Fibroblast of the aortic adventitia (primary cell): ENCODE results near the gene SIK2. TPM values are rescaled to one million over a fixed set of nuclear protein-coding genes. Genes with fewer than 3 reads are reported as not detected.

ENCODE experiments used
- DNase-seq: peaks from one replicate; pipeline ENCODE4 v3.0.0-alpha.2; 2010; ENCODE audit warnings: low read depth
- H3K4me3 ChIP-seq: 2 replicates; pipeline ENCODE4 v1.5.1; 2011; ENCODE audit warnings: low read depth, mild to moderate bottlenecking, control low read depth, low read length, moderate library complexity
- total RNA-seq: library from RNA; depleted of rRNA; stranded (reverse); fragments of >200 nt; gene quantifications from 2 replicates; pipeline ENCODE4 v1.2.3, GENCODE V29; 2012; ENCODE audit warnings: low replicate concordance
- TF ChIP-seq, protein P1 (sequence below): IDR thresholded peaks from 2 replicates; pipeline ENCODE4 v1.5.1; 2011; ENCODE audit warnings: mild to moderate bottlenecking, low read length, control low read depth, inconsistent platforms; ENCODE audit not compliant: insufficient read depth

SIK2 gene
- total RNA-seq, 1 donor = 16.6 TPM

DNA sequence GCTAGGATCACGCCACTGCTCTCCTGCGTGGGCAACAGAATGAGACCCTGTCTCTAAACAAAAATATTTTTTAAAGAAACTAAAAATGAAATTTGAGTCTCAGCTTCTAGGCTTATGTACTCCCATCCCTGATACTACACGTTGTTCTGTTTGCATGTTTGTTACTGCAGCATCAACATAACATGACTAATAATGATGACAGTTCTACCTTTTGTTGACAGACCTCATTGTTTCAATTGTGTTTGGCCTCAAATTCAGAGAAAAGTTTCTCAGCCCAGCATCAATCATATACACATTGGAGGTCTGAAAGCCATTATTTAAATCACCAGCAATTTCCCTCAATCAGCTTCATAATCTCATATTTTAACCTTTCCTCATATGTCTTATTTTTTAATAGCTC, 40.9 kb upstream of the SIK2 start:
- no peak for DNase-seq
- TF ChIP-seq, protein P1, sequence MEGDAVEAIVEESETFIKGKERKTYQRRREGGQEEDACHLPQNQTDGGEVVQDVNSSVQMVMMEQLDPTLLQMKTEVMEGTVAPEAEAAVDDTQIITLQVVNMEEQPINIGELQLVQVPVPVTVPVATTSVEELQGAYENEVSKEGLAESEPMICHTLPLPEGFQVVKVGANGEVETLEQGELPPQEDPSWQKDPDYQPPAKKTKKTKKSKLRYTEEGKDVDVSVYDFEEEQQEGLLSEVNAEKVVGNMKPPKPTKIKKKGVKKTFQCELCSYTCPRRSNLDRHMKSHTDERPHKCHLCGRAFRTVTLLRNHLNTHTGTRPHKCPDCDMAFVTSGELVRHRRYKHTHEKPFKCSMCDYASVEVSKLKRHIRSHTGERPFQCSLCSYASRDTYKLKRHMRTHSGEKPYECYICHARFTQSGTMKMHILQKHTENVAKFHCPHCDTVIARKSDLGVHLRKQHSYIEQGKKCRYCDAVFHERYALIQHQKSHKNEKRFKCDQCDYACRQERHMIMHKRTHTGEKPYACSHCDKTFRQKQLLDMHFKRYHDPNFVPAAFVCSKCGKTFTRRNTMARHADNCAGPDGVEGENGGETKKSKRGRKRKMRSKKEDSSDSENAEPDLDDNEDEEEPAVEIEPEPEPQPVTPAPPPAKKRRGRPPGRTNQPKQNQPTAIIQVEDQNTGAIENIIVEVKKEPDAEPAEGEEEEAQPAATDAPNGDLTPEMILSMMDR = no peak
- no peak overlapping the region for H3K4me3 ChIP-seq

GRCh38 chr11:111561791-111562325, 40.4 kb upstream of the SIK2 start:
- peak; percentile 70 for DNase-seq
- TF ChIP-seq, protein P1 = no peak
- H3K4me3 ChIP-seq = no peak overlapping the region

DNA sequence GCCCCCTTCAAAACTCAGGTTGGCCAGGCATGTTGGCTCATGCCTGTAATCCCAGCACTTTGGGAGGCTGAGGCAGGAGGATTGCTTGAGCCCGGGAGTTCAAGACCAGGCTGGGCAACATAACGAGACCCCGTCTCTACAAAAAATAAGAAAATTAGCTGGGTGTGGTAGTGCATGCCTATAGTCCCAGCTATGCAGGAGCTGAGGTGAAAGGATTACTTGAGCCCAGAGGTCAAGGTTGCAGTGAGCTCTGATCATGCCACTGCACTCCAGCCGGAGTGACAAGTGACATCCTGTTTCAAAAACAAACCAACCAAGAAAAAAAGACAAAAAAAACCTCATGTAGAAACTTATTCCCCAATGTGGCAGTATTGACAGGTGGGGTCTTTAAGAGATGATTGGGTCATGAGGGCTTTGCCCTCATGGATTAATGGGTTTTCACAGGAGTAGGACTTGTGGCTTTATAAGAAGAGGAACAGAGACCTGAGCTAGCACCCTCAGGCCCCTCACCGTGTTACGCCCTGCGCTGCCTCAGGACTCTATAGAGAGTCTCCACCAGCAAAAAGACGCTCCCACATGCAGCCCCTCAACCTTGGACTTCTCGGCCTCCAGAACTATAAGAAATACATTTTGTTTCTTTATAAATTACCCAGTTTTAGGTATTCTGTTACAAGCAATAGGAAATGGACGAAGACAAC, 39.4 kb upstream of the SIK2 start:
- DNase-seq = no peak
- TF ChIP-seq, protein P1 = no peak
- H3K4me3 ChIP-seq = no peak overlapping the region

GRCh38 chr11:111565114-111565720, 37.0 kb upstream of the SIK2 start:
- peak; percentile 89 for DNase-seq

DNA sequence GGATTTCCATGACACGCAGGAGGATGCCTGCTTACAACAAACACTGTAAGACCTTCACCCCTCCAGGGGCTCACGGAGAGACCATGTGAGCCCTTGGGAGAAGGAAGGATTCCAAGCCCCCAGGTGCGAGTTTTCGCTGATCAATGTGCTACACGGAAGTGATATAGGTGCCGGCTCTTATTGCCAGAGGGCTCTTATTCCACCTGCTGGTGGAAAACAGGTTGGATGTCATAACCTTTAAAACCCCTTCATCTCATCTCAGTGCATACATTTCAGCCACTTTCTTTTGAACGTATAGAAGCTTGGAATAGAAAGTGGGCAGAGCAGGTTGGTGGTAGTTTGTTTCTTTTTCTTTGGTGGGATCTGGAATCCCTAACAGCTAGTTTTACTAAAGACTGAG, 35.9 kb upstream of the SIK2 start:
- TF ChIP-seq, protein P1 = no peak
- DNase-seq = no peak
- no peak overlapping the region for H3K4me3 ChIP-seq

More at GRCh38 chr11:111565114-111565720, 37.0 kb upstream of the SIK2 start:
- H3K4me3 ChIP-seq = no peak overlapping the region
- TF ChIP-seq, protein P1 = peak; percentile 85

GRCh38 chr11:111569476-111569875, 32.8 kb upstream of the SIK2 start:
- TF ChIP-seq, protein P1 = no peak
- DNase-seq = no peak
- H3K4me3 ChIP-seq = no peak overlapping the region
